CMK (cell line): ENCODE results near the gene SLC43A2.
"Not testable (repeated sequence)": the region's sequence is repeated elsewhere in the genome, so short reads cannot be mapped to it uniquely, and the experiment has no call there.

ENCODE experiments used
- DNase-seq: peaks from one replicate; pipeline ENCODE4 v3.0.0-alpha.2; 2010; ENCODE audit warnings: low read depth

SLC43A2 gene

DNA sequence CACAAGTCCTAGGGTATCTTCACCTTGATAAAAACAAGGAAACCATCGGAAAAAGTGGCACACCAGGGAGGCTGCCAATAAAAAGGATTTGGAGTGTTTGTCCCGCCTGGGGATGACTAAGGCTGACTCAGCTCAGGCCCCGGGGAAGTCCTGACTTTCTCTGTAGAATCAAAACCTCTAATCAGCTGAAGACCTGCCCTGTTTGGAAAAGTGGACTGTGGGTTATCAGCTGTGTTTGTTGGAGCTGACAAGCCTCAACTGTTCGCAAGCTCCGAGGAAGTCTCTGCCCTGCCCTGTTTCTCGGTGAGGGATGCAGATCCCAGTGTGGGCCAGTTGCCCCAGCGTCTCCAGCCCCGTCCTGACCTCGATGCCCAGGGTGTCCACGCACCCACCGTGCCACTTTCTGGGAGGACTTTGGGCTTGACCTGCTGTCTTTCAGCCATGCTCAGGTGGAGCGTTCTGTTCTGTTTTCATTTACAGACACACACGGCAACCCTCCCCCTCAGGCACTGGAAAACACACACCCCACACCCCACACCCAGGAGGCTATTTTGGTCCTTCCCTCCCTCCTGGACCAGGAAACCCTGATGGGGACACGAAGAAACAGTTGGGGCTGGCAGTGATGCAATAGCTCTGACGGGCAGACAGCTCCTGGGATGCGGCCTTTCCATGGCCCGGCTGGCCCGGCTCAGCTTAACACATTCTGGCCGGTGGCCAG, 38.4 kb downstream of the SLC43A2 start:
- DNase-seq, result no peak

DNA sequence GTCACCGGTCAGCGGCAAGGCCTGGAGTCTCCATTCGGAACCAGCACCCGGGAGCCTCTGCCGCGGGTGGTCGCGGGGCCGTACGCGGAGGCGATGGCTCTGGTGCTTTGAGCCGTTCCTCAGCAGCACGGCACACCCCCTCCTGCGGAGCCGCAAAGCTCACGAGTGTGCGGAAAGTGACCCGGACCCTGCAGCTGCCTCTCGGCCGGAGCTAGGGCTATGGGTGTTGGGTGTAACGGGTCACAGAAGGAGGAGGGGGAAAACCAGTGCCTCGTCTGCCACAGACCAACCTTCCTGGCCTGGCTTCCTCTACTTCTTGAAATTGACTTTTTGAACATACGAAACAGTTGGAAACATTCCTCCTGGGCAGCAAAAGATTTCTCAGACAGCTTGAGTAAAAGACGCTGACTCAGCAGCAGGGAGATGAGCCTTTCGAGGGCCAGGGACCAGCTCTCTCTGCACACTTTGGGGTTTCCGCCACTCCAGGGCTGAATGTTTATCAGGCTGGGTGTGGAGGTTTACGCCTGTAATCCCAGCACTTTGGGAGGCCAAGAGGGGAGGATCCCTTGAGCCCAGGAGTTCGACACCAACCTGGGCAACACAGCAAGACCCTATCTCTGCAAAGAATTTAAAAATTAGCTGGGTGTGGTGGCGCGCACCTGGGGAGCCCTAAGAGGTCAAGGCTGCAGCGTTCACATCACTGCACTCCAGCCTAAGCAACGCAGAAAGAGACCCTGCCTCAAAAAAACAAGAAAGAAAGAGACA, 39.6 kb downstream of the SLC43A2 start:
- no peak for DNase-seq

DNA sequence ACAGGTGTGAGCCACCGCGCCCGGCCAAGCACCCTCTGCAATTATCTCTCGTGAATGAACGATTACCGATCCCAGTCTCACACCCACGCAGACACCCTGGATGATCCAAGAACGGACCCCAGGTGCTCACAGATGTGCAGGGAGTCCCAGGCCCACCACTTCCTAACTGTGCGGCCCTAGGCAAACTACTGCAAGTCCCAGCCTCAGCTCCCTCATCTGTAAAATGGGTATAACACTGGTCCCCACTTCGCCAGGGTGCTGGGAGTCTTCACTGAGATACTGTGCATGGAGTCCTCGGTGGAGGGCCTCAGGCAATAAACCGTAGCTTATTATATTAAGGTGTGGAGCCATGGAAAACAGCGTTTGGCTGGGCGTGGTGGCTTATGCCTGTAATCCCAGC, 44.5 kb downstream of the SLC43A2 start:
- no peak for DNase-seq

DNA sequence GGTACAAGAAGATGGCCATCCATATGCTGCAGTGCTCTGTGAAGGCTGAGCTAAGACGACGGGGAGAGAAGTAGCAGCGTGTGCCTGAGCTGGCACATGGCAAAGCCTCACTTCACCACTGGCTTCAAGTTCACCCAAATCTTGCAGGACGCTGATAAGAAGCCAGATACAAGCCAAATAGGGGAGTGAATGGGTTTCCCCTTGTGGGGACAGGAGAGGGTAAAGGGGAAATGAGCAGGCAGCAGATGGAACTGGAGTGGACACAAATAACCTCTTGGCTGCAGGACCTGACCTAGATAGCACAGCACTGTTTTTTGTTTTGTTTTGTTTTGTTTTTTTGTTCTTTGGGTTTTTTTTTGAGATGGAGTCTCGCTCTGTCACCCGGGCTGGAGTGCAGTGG, 45.1 kb downstream of the SLC43A2 start:
- DNase-seq, result no peak

DNA sequence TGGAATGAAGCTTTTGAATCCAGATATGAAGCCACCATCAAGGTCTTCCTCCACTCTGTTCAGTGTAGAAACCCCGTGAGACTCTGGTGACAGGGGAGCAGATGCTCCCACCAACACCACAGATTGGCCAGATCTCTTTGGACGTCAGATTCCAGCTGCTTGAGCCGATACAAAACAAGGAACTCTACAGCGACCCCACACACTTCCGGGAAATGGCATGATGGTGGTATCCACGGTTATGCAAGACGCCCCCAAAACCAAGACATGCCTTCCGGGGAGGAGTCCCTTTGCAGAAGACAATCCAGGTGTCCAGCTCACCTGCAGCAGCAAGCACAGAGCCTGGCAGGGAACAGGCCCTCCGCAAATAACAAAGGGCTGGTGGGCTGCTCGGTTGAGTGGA, 46.3 kb downstream of the SLC43A2 start:
- DNase-seq, result no peak

DNA sequence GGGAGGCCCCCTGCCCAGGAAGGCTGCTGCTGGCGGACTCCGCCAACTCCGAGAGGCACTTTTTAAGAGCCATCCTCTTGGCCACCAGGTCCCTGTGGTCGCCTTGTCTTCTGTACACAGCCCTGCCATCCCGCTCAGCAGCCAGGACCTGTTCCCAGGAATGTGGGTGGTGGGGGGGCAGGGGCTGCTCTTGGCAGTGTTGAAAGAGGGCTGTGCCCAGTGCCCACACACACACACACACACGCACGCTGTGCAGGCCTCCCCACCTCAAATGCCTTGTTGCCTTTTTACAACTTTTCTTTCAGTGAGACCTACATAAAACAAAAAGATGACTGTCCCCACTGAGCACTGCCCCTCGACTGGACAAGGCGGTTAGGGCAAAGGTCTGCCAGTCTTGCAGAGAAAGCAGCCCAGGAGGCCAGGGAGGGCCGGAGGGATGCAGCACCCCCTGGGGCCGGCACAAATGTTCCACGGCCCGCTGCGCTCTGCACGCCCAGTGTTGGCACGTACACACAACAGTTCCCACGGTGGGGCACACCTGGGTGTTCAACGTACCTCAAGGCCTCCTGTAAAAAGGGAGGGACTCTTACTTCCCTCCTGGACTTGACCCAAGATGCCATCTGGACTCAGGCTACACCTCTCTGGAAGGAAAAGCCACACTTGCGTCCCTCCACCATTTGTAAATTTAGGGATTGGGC, 47.5 kb downstream of the SLC43A2 start:
- no peak for DNase-seq

DNA sequence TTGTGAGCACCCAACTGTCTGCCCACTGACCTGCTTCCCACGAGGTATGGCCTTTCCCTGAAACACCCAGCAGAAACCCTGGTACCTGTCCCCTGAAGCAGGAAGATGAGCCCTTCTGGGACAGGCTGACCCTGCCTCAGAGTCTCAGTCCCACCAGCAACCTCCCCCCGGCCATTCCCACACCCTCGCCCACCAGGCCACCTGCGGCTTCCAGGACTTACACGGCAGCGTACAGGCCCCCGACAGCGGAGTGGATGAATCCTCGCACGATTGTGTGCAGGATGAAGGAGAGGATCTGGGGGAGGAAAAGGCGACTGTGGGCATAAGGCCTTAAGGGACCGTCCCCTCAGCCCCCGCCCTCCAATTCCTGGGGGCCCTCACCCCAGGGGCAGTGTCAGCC, 50.6 kb downstream of the SLC43A2 start:
- no peak for DNase-seq

DNA sequence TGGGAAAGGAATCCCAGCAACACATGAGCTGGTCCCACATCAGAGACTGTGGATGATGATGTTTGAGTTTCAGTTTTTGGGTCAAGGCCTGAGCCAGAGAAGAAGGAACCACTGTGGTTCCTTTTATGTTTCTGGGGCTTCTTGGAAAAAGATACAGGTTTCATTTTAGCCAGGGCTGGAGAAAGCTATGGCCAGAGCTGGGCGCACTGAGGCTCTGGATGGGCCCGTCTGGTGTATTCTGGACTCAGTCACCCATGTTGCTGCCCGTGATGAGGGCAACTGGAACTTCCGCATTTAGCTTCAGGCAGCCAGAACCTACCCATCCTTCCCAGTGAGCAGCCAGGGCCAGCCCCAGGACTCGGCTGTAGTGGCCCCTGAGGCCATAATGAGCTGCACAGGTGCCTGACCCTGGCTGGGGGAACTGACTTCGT, 51.0 kb downstream of the SLC43A2 start:
- DNase-seq, result no peak

DNA sequence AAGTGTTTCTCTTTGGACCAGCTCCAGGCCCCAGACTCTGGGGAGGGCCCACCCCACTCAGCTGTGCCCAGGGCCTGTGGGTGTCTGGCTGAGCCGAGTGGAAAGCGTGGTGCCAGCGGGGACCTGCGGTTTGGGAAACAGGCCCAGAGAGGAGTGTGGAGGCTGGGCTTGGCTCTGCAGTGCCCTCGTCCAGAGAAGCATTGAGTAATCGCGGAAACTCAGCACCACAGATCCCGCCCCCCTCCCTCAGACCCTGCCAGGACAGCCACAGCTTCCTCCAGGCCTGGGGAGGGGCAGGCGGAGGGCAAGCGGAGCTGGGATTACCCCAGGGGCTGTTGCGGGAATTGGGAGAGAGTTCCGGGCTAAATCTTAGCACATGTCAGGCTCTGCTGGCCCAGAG, 51.5 kb downstream of the SLC43A2 start:
- no peak for DNase-seq

DNA sequence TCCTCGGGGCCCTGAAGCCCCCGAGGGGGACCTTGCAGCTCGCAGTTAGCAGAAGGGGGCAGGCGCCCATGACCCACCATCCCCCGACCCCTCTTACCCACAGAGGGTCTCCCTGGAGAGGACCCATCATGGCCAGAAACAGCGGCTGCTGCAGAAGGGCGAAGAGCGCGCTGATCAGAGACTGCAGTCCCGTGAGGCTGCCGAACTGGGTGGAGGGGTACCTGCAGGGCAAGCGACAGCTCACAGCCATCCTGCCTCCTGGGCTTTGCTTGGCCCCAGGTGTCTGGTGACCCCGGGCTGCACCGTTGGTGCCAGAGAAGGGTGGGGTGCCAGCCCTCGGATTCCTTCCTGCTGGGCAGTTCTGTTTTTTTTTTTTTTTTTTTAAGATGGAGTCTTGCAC, 52.1 kb downstream of the SLC43A2 start:
- DNase-seq, result no peak

DNA sequence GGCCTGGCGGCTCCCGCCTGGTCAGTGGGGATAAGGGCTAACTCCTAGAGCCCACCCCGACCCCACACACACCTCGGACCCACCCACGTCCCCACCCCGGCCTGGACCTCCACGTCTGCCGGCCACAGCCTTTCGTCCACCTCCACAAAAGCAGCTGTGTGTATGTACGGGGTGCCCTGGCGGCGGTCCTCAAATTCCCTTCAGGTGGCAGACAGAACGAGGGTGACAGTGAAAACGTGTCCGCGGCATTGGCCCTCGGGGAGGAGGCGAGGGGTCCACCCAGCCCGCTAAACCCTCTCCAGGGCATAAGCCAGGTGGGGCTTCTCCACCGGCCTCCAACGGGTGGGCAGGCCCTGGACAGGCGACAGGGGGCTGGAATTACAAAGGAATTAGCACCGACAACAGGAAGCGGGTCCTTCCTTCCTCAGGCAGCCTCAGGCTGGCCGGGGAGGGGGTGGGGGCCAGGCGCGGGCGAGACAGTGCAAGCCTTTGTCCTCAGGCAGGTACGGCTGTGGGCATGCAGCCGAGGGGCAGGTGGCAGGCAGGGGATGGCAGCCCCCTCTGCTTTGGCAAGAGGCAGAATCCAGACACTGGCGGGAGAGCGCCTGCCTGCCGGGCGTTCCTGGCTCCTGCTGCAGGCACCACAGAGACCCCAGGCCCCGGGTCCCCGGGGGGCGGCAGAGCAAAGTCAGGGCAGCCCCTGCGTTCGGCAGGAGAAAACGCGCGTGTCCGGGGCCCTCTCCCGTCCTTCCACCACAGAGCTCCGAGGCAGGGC, 53.8 kb downstream of the SLC43A2 start:
- no peak for DNase-seq

DNA sequence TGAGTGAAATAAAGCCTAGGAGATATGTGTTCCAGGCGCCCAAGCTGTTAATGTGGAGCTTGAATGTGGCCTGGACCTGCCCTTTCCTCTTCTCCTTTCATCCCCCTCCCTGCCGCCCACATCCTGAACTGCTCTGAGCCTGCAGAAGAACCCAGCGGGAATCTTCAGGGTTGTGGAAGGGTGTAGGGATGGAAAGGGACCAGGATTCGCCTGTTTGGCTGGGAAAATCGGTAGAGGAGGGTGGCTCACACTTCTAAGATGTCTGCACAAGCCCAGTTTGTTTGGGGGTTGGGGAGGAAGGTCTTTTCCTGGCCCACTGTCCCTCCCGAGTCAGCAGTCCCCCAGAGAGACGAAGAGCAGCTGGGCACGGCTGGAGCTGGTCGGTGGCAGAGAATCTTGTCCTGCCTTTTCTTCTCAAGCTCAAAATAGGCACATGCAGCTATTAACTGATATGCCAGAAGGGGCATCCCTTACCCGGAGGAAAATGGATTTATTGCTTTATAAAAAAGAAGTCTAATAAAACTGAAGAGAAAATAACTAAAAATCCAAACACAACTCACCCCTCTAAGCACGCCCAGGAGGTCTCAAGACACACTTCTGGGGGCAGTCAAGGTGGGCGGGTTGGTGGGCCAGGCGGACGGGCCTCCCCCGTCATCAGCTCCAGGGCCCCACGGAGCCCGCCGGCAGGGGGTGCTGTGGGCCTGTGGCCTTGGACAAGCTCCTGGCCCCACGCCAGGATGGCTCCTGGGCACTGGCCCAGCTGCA, 54.5 kb downstream of the SLC43A2 start:
- no peak for DNase-seq

DNA sequence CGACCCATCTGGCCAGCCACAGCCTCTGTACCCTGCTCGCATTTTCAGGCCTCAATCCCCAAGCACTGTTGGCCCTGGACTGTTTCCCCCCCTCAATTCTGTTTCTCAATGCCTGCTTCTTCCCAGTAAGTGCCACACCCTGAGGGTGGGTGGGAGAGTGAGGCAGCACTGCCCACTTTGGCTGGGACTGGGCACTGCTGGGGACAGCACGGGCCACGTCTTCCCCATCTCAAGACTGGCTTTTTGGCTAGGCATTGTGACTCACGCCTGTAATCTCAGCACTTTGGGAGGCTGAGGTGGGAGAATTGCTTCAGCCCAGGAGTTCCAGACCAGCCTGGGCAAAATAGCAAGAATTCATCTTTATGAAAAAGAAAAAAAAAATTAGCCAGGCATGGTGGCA, 56.0 kb downstream of the SLC43A2 start:
- DNase-seq, result not testable (repeated sequence)

DNA sequence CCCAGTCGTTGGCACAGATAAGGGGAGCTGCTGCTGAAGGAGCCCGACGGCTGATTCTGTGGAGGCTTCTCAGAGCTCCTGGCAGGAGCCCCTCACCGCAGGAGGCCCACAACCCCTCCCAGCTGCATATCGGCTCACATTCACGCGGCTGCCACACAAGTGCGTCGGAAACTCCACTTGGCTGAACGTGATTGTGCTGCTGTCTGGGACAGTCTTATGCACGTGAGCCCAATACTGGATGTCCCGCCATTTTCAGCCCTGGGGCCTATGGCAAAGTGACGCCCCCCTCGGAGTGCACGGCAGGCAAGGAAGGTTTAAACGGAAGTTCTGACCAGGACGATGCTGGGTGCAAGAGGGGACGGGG, 57.3 kb downstream of the SLC43A2 start:
- no peak for DNase-seq

DNA sequence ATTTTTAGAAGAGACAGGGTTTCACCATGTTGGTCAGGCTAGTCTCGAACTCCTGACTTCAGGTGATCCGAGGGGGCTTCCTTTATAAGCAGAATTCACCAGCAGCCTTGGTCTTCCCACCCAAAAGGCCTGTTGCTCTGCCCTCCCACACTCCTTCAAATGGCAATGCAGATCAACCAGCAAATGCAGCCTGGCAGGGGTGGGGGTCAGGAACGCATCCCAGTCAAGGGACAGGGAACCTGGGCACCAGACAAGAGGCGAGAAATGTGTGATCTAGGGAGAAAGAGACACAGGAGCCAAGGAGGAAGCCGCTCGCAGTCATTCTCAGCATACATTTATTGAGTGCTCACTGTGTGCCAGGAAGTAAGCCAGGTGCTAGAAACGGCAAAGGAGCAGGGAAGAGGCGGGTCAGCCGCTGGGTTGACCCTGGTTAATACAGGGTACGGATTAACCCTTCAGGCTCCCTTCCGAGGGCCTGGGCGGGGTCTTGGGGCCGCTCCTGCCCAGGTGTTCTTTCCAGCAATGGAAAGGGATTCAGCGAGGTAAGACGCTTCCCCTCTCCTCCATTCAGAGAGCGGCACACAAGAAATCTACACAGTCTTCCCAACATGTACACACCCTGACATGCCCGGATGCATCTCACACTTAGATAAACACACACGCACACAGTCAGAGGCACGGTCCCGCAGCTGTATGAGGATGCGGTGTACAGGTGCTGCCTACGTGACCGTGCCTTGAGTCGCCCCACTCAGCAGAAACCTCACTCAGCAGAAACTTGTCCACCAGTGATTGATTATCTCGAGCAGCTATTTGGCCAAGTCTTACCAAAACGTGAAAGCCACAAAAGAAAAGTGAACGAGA, 59.5 kb downstream of the SLC43A2 start:
- no peak for DNase-seq

DNA sequence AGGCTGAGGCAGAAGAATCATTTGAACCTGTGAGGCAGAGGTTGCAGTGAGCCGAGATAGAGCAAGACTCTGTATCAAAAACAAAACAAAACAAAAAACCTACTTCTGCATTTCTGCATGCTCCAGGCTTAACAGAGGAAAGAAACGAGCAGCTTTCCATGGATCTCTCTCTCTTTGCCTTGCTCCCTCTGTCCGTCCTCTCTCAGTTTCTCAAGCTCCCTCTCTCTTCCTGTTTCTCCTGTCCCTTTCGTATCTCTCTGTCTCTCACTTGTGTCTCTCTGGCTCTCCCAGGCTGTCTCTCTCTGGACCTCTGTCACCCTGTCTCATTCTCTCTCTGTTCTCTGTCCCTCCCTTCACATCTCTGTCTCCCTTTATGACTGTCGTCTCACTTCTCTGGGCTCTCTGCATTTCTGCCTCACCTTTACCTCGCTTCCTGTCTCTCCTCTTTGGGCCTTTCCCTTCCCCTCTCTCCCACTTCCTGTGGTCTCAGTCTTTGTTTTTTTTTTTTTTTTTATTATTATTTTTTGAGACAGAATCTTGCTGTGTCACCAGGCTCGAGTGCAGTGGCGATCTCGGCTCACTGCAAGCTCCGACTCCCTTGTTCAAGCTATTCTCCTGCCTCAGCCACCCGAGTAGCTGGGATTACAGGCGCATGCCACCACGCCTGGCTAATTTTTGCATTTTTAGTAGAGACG, 62.0 kb downstream of the SLC43A2 start:
- DNase-seq, result no peak

DNA sequence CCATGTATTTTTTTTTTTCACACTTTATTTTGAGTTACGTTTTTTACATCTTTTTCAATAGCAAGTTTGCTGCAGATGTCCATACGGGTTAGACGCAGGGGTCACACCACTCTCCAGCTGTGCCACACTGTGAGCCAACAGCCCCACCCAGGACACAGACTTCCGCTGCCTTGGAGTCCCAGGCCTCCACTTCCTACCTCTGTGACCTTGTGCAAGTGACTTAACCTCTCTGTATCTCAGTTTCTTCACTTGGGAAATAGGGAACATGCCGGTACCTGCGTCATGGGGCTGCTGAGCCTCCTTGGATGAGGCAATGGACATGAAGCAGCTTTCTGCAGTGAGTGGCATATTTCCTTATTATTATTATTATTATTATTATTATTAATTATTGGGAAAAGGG, 62.8 kb downstream of the SLC43A2 start:
- DNase-seq, result no peak

DNA sequence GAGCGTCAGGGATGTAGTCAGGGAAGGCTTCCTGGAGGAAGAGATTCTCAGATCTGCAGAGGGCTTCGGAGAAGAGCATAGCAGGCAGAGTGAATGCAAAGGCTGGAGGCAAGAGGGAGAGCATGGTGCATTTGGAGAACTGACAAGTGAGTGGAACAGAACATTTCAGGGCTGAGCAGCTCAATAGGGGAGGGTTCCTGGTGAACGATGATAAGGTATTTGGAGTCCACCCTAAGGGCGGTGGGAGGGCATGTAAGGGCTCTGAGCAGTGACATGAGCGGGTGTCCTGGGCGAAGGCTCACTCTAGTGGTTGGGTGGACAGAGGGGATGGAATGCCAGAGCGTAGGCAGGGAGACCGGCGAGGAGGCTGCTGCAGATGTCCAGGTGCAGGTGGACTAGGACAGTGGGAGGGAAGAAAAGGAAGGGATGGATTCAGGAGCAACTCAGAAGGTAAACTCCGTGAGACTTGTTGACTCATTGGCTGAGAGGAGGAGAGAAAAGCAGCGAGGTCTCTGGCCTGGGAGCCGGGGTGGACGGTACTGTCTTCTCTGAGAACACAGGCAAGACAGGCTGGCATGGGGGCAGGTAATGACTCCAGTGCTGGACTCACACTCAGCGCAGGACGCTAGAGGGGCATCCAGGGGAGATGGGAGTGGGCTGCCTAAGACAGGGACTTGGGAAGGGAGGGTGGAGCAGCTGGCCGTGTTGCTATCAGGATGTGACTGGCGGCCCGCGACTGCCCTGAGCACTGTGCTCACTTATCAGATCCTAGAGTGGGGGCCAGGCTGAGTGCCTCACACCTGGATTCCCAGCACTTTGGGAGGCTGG, 64.6 kb downstream of the SLC43A2 start:
- no peak for DNase-seq

DNA sequence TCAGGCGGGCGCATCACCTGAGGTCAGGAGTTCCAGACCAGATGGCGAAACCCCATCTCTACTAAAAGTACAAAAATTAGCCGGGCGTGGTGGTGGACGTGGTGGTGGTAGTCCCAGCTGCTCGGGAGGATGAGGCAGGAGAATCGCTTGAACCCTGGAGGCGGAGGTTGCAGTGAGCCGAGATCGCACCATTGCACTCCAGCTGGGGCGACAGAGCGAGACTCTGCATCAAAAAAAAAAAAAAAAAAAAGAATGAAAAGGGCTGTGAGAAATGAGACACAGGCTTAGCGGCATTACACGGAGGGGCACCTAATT, 65.2 kb downstream of the SLC43A2 start:
- not testable (repeated sequence) for DNase-seq
